ENCODE data around the gene PRR15L. TPM values are rescaled to one million over a fixed set of nuclear protein-coding genes. Genes with fewer than 3 reads are reported as not detected.

The PRR15L gene
- total RNA-seq, result not detected in 2 replicates

GRCh38 chr17:47957591-47958490 lies at the start of gene PRR15L:
TSS of gene PRR15L (minus strand) at chr17:47957883. CDS start at chr17:47953234, 4,649 bp downstream.

DNA sequence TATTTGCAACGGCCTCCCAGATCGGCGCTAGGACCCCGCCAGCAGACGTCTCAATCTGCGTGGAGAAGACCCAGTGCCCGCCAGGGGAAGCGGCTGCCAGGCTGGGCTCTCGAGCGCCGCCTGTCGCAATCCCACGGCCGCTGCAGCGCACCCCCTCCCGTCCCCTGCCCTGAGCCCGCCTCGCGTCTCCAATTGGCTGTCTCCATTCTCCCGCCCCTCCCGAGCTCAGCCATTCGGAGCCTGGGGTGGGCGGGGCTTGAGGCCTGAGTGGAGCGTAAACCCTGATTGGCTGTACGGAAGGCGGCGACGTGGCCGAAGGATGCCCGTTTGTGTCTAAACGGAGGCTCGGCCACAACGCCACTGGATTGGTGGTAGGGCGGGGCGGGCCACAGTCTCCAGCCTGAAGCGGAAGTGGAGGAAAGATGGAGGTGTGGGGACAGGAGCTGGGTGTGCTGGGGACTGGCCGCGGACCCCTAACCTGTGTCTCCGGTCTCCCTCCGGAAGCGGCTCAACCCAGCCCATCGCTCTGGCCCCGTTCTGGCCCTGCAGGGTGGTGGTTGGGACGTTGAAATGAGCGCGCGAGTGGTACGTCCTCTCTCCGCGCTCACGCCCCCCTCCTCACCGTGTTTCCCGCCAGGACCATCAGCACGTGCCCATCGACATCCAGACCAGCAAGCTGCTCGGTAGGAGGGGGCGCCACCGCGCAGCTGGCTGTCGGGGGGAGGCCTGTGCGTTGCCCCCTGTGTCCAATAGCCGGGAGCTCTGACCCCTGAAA lies 13.2 kb upstream of the PRR15L start, which contains the start of gene CDK5RAP3:
Gene CDK5RAP3 (plus strand): TSS at position 389 of the 775 bp plus-strand sequence. CDS start 34 bp downstream, at position 423.

GRCh38 chr17:47941246-47942095 lies 16.2 kb downstream of the PRR15L start, which contains the start of gene PNPO:
TSS of gene PNPO (plus strand) at chr17:47941571. CDS start at chr17:47941676, 105 bp downstream.

Other genes with a start within 250 kb of the PRR15L start
- gene TBX21, start 224.6 kb downstream of the PRR15L start, total RNA-seq, result not detected in 2 replicates
- 11.3 and 14.9 TPM in 2 replicates for gene OSBPL7, start 136.1 kb downstream of the PRR15L start, total RNA-seq
- 29.4 and 42.4 TPM in 2 replicates for gene MRPL10, start 126.3 kb downstream of the PRR15L start, total RNA-seq
- 0.22 TPM in 1 of 2 replicates, not detected in the other for gene LRRC46, start 126.2 kb downstream of the PRR15L start, total RNA-seq
- gene SCRN2, start 116.6 kb downstream of the PRR15L start, total RNA-seq, result 18.2 and 30.4 TPM in 2 replicates
- gene SP6, start 106.7 kb downstream of the PRR15L start, total RNA-seq, result 1.7 and 2.4 TPM in 2 replicates
- gene SP2, start 61.6 kb downstream of the PRR15L start, total RNA-seq, result 2.7 and 4.0 TPM in 2 replicates
- 40.3 and 42.8 TPM in 2 replicates for gene PNPO, start 16.3 kb downstream of the PRR15L start, total RNA-seq
- 38.2 and 41.1 TPM in 2 replicates for gene CDK5RAP3, start 13.2 kb upstream of the PRR15L start, total RNA-seq
- gene COPZ2, start 79.9 kb upstream of the PRR15L start, total RNA-seq, result 5.1 and 6.8 TPM in 2 replicates
- gene NFE2L1, start 90.5 kb upstream of the PRR15L start, total RNA-seq, result 98.3 and 106 TPM in 2 replicates
- 72.4 and 73.4 TPM in 2 replicates for gene CBX1, start 143.6 kb upstream of the PRR15L start, total RNA-seq
- 12.3 and 14.9 TPM in 2 replicates for gene SNX11, start 149.9 kb upstream of the PRR15L start, total RNA-seq